ENCODE data around the gene SIN3A. TPM values are rescaled to one million over a fixed set of nuclear protein-coding genes. Genes with fewer than 3 reads are reported as not detected.

SIN3A gene
- total and polyA plus RNA-seq, 2 of the 8 experiments (the other 6 are each of a cell fraction or from before 2014, with no cell fraction given): 69.5 to 109 TPM

DNA sequence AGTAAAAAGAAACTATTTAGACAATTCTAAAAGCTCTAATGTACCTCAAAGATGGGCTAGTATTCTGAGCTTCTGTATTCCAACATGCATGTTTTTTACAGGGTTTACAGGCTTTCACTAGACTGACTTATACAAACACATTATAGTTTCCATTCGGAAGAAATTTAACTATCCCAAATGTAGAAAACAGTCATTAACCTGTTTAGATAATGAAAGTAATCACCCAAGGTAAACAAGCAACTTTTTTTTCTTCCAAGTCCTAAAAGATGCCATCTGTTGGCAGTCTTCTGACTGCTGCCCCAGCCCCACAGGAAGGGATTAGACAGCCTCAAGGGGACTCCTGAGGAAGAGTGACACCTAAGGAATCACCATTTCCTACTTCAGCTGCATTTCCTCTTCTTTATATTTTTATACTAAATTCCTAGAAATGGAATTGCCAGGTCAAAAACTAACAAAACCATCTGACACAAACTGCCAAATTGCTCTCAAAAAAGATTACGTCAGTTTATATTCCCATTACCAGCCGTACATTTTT, 25.5 kb downstream of the SIN3A start:
- peaks cover 0 to 33% of the 10 kb centered on the region in 2 experiments; a peak in 2 of 4 replicates for H3K79me2 ChIP-seq (ENCODE audit: control insufficient read depth in 1 of 2, insufficient read depth in 2 of 2, low read length in 2 of 2)
- FAIRE-seq (no peak), DNase-seq (ENCODE audit: low read depth in 1 of 2, low spot score in 2 of 2) (no peak)
- H3K23me2 ChIP-seq (ENCODE audit: low read depth, low read length): no peaks in the 10 kb centered on the region
- CTCF ChIA-PET (ENCODE audit: partially characterized antibody): interaction anchor here (0.6 kb wide), 1 partner anchor 9 kb away, joined by 3 read pairs; no protein-coding TSS in a partner anchor
- H2AFZ ChIP-seq (ENCODE audit: low read length): no peak overlapping the region
- H3K27ac ChIP-seq (ENCODE audit: low read depth, low read length): no peak overlapping the region
- TF ChIP-seq CTBP2 (IDR thresholded peaks at IDR 0.05; ENCODE audit: borderline replicate concordance, insufficient read depth, insufficient read length, low read length): no peak
- no peak for TF ChIP-seq KDM4A (IDR thresholded peaks at IDR 0.05; ENCODE audit: low read depth, low read length, severe bottlenecking)
- no peak for TF ChIP-seq TEAD4 (IDR thresholded peaks at IDR 0.05; ENCODE audit: low read depth, low read length)
- TF ChIP-seq TAF1 (IDR thresholded peaks at IDR 0.05; ENCODE audit: low read depth, low read length): no peak
- TF ChIP-seq KDM5A (IDR thresholded peaks at IDR 0.05; ENCODE audit: low read length): no peak
- TF ChIP-seq TCF12 (IDR thresholded peaks at IDR 0.05; ENCODE audit: low read depth, low read length): no peak
- H2BK20ac ChIP-seq (ENCODE audit: low read length): no peak overlapping the region
- H3K9ac ChIP-seq (replicated peaks in 1 of 4; ENCODE audit: extremely low read depth in 1 of 4, low read depth in 3 of 4, low read length in 3 of 4): no peak overlapping the region
- H4K20me1 ChIP-seq (replicated peaks in 1 of 2; ENCODE audit: control insufficient read depth in 1 of 2, insufficient read depth in 2 of 2, low read length in 2 of 2): peaks cover 5 to 10% of the 10 kb centered on the region in 2 experiments
- 96% methylated on average over 3 of the region's 3 CpGs; no CpG with 5 or more reads in 1 of the 2 experiments for WGBS, 2 experiments (ENCODE audit: extremely low coverage in 1 of 2, insufficient coverage in 1 of 2, insufficient read length in 1 of 2, insufficient replicate concordance in 2 of 2, low coverage in 1 of 2, low lambda C conversion rate in 2 of 2, missing lambda C conversion rate in 1 of 2)
- H3K4me2 ChIP-seq (ENCODE audit: insufficient read depth in 1 of 2, low read depth in 2 of 2, low read length in 2 of 2): no peak overlapping the region
- H2BK12ac ChIP-seq (ENCODE audit: low read depth, low read length): no peak overlapping the region
- no peak overlapping the region for H3K14ac ChIP-seq (ENCODE audit: insufficient read length)
- H3K9me3 ChIP-seq (ENCODE audit: insufficient read depth in 2 of 2, low read depth in 1 of 2, low read length in 1 of 2): no peaks in the 10 kb centered on the region
- no peaks in the 10 kb centered on the region for H3K4me1 ChIP-seq (replicated peaks in 1 of 4; ENCODE audit: control insufficient read depth in 3 of 4, insufficient read depth in 4 of 4, low read length in 3 of 4)
- POLR2A ChIA-PET (ENCODE audit: partially characterized antibody): interaction anchor here (2.4 kb wide), 1 partner anchor 18 kb away, joined by 5 read pairs; no protein-coding TSS in a partner anchor
- no peak overlapping the region for H3K4ac ChIP-seq (replicated peaks; ENCODE audit: insufficient read length, low read depth, low read length)
- H3K27me3 ChIP-seq (replicated peaks in 1 of 4; ENCODE audit: control insufficient read depth in 3 of 4, extremely low read depth in 1 of 4, insufficient read depth in 3 of 4, low read length in 3 of 4): no peaks in the 10 kb centered on the region
- H3K18ac ChIP-seq (ENCODE audit: extremely low read depth, low read length): no peak overlapping the region
- H4K91ac ChIP-seq (replicated peaks; ENCODE audit: insufficient read length, low read length): no peak overlapping the region
- no peak overlapping the region for H3K56ac ChIP-seq (replicated peaks; ENCODE audit: insufficient read length, low read depth, low read length)
- H3K79me1 ChIP-seq (ENCODE audit: low read depth, low read length): no peaks in the 10 kb centered on the region; the same call in 1 of the 2 replicates
- no peak overlapping the region for H3K4me3 ChIP-seq (ENCODE audit: extremely low read depth in 1 of 4, insufficient read depth in 2 of 4, low read depth in 3 of 4, low read length in 4 of 4)
- no peak overlapping the region for H4K5ac ChIP-seq (ENCODE audit: insufficient read length, low read depth, low read length)
- H2BK120ac ChIP-seq (replicated peaks; ENCODE audit: low read depth, low read length): no peak overlapping the region
- H3K23ac ChIP-seq (ENCODE audit: insufficient read length): no peak overlapping the region
- H2AK5ac ChIP-seq (ENCODE audit: low read depth, low read length): no peak overlapping the region
- no peak overlapping the region for H2BK5ac ChIP-seq (ENCODE audit: low read depth, low read length)
- H2BK15ac ChIP-seq (ENCODE audit: low read length): no peak overlapping the region
- peaks cover 24 to 61% (median 37%) of the 10 kb centered on the region in 4 experiments for H3K36me3 ChIP-seq (ENCODE audit: control insufficient read depth in 2 of 4, insufficient read depth in 4 of 4, low read length in 3 of 4)
- H4K8ac ChIP-seq (ENCODE audit: extremely low read depth, insufficient read depth, low read length): no peak overlapping the region

All from H1 (cell line).